Bone marrow (tissue), 2 donors: ENCODE data around the gene STAT5A.
A peak's percentile ranks its signal among the peaks of the same experiment; 100 is the strongest.
"Not testable (repeated sequence)": the region's sequence is repeated elsewhere in the genome, so short reads cannot be mapped to it uniquely, and the experiment has no call there.

Source experiments
- DNase-seq, 2 donors: peaks; one replicate each; lab custom pipeline; 2025; lab: John Stamatoyannopoulos, UW

STAT5A gene

GRCh38 chr17:42308446-42308845 is 20.1 kb downstream of the STAT5A start:
- no peak for DNase-seq

DNA sequence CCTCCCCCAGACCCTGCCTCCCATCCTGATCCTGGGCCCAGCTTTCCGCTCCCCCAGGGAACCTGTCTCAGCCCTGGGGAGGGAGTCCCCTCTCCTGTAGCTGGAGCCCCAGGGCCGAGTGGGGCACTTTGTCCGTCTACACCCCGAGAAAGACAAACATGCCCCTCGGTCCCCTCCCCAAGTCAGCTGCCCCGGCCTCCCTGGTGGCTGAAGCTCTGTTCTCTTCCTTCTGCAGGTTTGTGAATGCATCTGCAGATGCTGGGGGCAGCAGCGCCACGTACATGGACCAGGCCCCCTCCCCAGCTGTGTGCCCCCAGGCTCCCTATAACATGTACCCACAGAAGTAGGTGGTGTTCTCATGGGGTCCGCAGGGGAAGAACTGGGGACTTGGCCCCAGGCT is 20.8 kb downstream of the STAT5A start:
- no peak for DNase-seq

GRCh38 chr17:42309986-42310786 is 21.9 kb downstream of the STAT5A start:
- no peak for DNase-seq

- DNase-seq = no peak
Observed at GRCh38 chr17:42310787-42311215, 22.5 kb downstream of the STAT5A start.

- peak; percentile 9 to 31 for DNase-seq
Observed at GRCh38 chr17:42311240-42312034, 23.1 kb downstream of the STAT5A start.

DNA sequence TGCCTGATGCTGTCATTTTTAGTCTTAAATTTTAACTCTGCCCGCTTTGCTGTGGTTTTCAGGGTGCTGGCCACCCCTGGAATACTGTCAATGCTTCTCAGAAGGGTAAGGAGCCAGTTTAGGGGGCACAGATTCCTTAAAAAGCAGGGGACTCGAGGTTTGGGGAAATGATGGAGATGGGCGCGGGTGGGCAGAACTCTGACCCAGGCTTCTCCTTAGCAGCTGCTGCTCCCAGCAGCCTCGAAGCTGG is 23.7 kb downstream of the STAT5A start:
- no peak for DNase-seq

- peak; percentile 35 to 83 for DNase-seq
Observed at GRCh38 chr17:42312285-42313130, 24.2 kb downstream of the STAT5A start.

DNA sequence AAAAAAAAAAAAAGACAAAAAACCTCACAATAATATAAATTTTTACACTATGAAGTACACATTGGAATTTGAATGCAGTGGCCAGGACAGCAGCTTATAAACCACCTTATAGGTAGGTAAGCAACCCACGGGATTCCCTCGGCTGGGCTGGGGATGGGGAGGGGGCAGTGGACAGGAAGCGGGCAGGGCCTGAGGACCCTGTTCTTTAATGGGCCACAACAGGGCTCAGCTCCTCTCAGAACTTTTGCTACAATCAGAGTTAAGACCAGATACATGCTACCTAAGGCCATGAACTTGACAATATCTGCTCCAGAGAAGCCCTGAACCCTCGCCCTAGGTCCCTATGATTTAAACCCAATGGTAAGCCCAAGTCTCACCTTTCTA is 25.1 kb downstream of the STAT5A start:
- no peak for DNase-seq

DNA sequence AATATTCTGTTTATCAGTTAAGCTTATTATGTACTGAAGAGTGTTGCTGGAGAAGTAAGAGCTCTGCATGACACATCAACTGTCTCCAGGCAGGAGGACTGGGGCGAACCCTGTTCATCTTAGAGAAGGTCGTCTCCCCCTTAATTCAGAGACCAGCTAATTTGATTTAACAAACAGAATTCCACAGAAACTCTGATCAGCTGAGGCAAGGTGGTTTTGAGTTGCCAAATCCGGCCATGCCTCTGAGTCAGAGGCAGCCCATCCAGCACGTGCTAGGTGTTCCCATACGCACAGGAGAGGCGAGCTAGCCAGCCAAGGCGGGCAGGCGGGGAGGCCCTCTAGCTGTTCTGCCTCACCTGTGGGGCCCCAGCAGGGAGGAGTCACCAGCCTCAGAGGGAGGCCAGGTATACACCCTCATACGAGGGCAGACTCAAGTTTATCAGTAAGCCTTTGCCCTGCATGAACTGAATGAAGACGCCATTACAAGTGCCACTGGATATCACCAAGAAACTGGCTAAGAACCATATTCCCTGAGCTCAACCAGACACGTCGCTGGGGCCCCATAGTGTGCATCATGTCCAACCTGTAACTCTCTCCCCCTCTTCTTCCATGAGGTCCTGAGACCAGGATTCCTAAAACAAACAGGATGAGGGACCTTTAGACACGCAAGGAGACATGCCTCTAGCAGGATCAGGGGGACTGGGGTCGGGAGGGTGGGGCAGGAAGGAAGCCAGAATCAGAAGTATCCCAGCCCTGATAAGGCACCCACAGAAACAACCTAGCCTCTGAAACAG is 25.7 kb downstream of the STAT5A start:
- DNase-seq = no peak

- DNase-seq = peak in 1 of 2 donors; percentile 68
Observed at GRCh38 chr17:42315402-42316156, 27.3 kb downstream of the STAT5A start.

DNA sequence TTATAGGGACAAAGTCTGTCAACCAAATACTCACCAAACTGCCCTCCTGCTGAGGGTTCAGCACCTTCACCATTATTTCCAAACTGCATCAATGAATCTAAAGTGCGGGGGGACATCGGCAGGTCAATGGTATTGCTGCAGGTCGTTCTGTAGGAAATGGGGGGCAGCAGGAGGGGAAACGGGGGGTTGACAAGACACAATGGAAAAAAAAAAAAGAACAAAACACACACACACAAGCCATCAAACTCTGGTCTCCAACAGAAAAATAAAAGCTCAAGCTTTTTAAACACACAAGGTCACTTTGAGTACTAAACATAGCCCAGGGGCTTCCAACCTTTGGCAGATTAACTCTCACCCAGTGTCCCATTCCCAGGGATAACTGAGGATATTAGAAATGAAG is 28.5 kb downstream of the STAT5A start:
- no peak for DNase-seq

GRCh38 chr17:42317266-42317845 is 29.1 kb downstream of the STAT5A start:
- DNase-seq = no peak

GRCh38 chr17:42317967-42318366 is 29.7 kb downstream of the STAT5A start:
- not testable (repeated sequence) for DNase-seq

- no peak for DNase-seq
Observed at GRCh38 chr17:42321555-42321954, 33.3 kb downstream of the STAT5A start.

DNA sequence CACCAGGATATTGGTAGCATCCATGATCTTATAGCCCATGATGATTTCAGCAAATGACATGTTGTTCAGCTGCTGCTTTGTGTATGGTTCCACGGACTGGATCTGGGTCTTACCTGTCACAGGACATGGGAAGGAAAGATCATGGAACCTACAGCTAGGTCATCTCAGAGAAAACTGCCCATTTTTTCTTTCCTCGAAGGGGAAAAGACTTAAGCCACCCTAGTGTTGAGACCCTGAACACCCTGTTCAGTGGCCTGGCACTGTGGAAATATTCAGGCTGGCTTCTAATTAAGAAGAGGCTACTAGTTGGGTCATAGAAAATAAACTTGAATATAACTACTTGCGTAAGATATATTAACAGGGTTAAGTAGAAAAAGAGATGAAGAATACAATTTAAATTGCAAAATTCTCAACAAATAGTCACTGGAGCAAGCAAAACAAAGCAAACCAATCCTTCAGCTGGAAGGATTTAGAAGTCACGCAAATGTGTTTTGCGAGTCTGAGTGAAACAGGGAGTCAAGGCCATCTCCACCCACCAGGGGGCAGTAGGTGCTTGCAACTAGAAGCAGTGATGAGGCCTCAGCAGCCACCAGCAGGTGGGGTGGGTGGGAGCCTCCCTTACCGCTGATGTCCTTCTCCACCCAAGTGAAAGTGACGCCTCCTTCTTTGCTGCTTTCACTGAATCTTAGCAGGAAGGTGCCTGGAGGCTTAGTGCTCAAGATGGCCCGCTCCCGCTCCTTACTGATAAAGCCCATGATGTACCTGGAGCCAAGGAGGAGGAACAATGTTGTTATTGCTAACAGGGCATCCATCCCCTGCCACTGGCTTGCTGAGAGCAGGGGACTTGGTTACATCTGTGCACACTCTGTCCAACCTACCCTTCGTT is 34.3 kb downstream of the STAT5A start:
- DNase-seq = peak; percentile 69 to 88

- no peak for DNase-seq
Observed at GRCh38 chr17:42323268-42323773, 35.0 kb downstream of the STAT5A start.

DNA sequence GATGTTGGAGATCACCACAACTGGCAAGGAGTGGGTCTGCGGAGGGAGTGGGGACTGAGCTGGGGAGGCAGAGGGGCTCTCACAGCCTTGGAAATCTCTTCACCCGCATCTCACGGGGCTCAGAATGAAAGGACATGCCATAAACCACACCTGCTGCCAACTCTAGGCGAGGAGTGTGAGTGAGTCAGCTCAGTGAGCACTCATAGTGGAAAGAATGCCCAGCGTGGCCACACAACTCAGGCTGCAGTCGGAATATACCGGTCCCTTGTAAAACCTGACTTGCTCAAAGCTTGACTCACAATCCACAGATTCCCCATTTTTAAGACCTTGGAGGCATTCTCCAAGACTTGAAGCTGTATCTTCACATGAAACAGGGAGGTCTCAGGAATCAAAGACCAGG is 36.7 kb downstream of the STAT5A start:
- no peak for DNase-seq

- no peak for DNase-seq
Observed at GRCh38 chr17:42329025-42329976, 41.0 kb downstream of the STAT5A start.
